Spleen (tissue), 11 donors: ENCODE data around the gene HS3ST3B1. TPM values are rescaled to one million over a fixed set of nuclear protein-coding genes. Genes with fewer than 3 reads are reported as not detected.

Source experiments
- DNase-seq: peaks from one replicate; pipeline ENCODE4 v3.0.0-alpha.2; 2020
- H3K27ac ChIP-seq, 8 donors: fragments of 200-600 bp; sonication (generic) in 7 of 8; 1 replicate in 4 of 8; 2 replicates in 4 of 8; pipeline versions ENCODE4 v1.5.0 to v1.8.0; 2016 to 2021; ENCODE audit warnings: inconsistent platforms in 4 of 8, mild to moderate bottlenecking in 4 of 8, moderate library complexity in 1 of 8
- H3K27me3 ChIP-seq, 7 donors: fragments of 200-600 bp; sonication (generic) in 6 of 7; replicated peaks in 1 of 7; 1 replicate in 4 of 7; 2 replicates in 3 of 7; pipeline versions ENCODE4 v1.5.0 to v1.8.0; 2016 to 2021; ENCODE audit warnings: inconsistent platforms in 3 of 7, mild to moderate bottlenecking in 1 of 7
- H3K36me3 ChIP-seq, 6 donors: fragments of 200-600 bp; sonication (generic) in 5 of 6; 1 replicate in 4 of 6; 2 replicates in 2 of 6; pipeline versions ENCODE4 v1.5.0 to v1.8.0; 2016 to 2021; ENCODE audit warnings: inconsistent platforms in 2 of 6
- H3K4me1 ChIP-seq, 6 donors: fragments of 200-600 bp; sonication (generic) in 5 of 6; 1 replicate in 3 of 6; 2 replicates in 3 of 6; pipeline versions ENCODE4 v1.5.0 to v1.8.0; 2016 to 2021; ENCODE audit warnings: inconsistent platforms in 3 of 6
- H3K4me3 ChIP-seq, 8 donors: fragments of 200-600 bp; sonication (generic) in 7 of 8; 1 replicate in 4 of 8; 2 replicates in 4 of 8; pipeline versions ENCODE4 v1.5.0 to v1.8.0; 2016 to 2021; ENCODE audit warnings: inconsistent platforms in 4 of 8, mild to moderate bottlenecking in 4 of 8, moderate library complexity in 2 of 8
- H3K9me3 ChIP-seq, 8 donors: fragments of 200-600 bp; sonication (generic) in 7 of 8; 1 replicate in 4 of 8; 2 replicates in 4 of 8; pipeline versions ENCODE4 v1.5.0 to v1.8.0; 2016 to 2021; ENCODE audit warnings: inconsistent platforms in 4 of 8
- POLR2A ChIP-seq, 3 donors: fragments of 450-650 bp; IDR thresholded peaks; one replicate each; pipeline ENCODE4 v1.5.1; 2017; ENCODE audit warnings: antibody characterized with exemption in 3 of 3, mild to moderate bottlenecking in 1 of 3
- POLR2AphosphoS5 ChIP-seq, 3 donors: sonication (generic); formaldehyde crosslinking; IDR thresholded peaks; one replicate each; pipeline ENCODE4 v1.5.1; 2017; ENCODE audit warnings: antibody characterized with exemption in 3 of 3
- WGBS, 5 donors: extraction: QIAGEN DNeasy Blood & Tissue Kit in 3 of 5; methylation state at CpG; one replicate each; pipeline versions ENCODE4 v1.1.5 to v1.1.7; 2013 to 2018; 5-methylcytosine and 5-hydroxymethylcytosine counted together
- intact Hi-C: fragments of 100-400 bp; cut with DNase I; formaldehyde crosslinking; loops from one replicate; pipeline ENCODE4 v1.15.0; 2023; ENCODE audit warnings: low total_unique reads
- polyA plus RNA-seq, 3 donors: library from polyadenylated mRNA; stranded (reverse); fragments of 200-250 nt; gene quantifications; one replicate each; pipeline ENCODE4 v1.2.1, GENCODE V29; 2013
- total RNA-seq, 7 donors: library from RNA; depleted of rRNA in 3 of 7; stranded (reverse); fragments of >200 nt in 3 of 7; fragmentation: NEBNext Ultra II Directional in 4 of 7; extraction: Animal tissue kit (Norgen Biotek cat#: 25700) in 4 of 7; gene quantifications; one replicate each; pipeline versions ENCODE4 v1.1.0 to v1.2.1, GENCODE V29; 2016 to 2021
- TF ChIP-seq, protein P1 (sequence below), 11 experiments: fragments of 200-600 bp in 7 of 11; fragments of 450-650 bp in 4 of 11; sonication (generic) in 4 of 11; IDR thresholded peaks in 8 of 11; conservative IDR thresholded peaks in 3 of 11; 1 replicate in 7 of 11; 2 replicates in 4 of 11; pipeline versions ENCODE4 v1.4.0 to v1.8.0; 2016 to 2021; ENCODE audit warnings: antibody characterized with exemption in 11 of 11, inconsistent platforms in 4 of 11, mild to moderate bottlenecking in 1 of 11
- donor health status: healthy with polysubstance abuse.
- donor health status: DM: no; HTN: no; CAD: no; lungs with moderate emphysema.
- donor health status: DM: no; HTN: no; CAD: no.
- donor health status: Bipolar disorder and iron deficiency.
- donor health status: healthy.
- donor health status: DM: no; HTN: no; CAD: no.
- donor health status: DM: yes; HTN: yes; CAD: no.

The HS3ST3B1 gene
- total and polyA plus RNA-seq, 10 donors, result 1.3 to 17.9 (median 11.4) TPM

DNA sequence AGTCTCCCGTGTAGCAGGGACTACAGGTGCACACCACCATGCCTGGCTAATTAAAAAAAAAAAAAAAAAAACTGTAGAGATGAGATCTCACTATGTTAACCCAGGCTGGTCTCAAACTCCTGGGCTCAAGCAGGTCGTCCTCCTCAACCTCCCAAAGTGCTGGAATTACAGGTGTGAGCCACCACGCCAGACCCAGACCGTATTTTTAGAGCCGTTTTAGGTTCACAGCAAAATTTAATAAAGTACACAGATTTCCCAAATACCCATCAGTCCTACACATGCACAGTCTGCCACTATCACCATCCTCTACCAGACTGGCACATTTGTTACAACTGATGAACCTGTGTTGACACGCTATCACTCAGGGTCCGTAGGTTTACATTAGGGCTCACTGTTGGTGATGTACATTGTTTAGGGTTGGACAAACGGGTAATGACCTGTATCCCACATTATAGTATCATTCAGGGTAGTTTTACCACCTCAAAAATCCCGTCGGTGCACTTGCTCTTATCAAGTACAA, 10.4 kb downstream of the HS3ST3B1 start:
- Histone ChIP-seq H3K27me3 (peaks cover 0 to 14% (median 11%) of the 10 kb centered on the region in 7 donors), H3K9me3 (no peaks in the 10 kb centered on the region), H3K4me1 (peaks cover 21 to 73% (median 44%) of the 10 kb centered on the region in 6 donors), H3K36me3 (peaks cover 0 to 12% (median 0%) of the 10 kb centered on the region in 6 donors), H3K27ac (peak overlapping the region in 5 of 8 donors; percentile 5 to 80 (median 78)), H3K4me3 (no peak overlapping the region)
- WGBS, 5 donors, result 80 to 91% (median 83%) methylated on average over 10 of the region's 10 CpGs
- intact Hi-C loops, result no loop called here
- DNase-seq, result no peak
- TF ChIP-seq POLR2AphosphoS5 (IDR thresholded peaks at IDR 0.05), result no peak
- no peak for TF ChIP-seq POLR2A (IDR thresholded peaks at IDR 0.05)
- TF ChIP-seq, protein P1, sequence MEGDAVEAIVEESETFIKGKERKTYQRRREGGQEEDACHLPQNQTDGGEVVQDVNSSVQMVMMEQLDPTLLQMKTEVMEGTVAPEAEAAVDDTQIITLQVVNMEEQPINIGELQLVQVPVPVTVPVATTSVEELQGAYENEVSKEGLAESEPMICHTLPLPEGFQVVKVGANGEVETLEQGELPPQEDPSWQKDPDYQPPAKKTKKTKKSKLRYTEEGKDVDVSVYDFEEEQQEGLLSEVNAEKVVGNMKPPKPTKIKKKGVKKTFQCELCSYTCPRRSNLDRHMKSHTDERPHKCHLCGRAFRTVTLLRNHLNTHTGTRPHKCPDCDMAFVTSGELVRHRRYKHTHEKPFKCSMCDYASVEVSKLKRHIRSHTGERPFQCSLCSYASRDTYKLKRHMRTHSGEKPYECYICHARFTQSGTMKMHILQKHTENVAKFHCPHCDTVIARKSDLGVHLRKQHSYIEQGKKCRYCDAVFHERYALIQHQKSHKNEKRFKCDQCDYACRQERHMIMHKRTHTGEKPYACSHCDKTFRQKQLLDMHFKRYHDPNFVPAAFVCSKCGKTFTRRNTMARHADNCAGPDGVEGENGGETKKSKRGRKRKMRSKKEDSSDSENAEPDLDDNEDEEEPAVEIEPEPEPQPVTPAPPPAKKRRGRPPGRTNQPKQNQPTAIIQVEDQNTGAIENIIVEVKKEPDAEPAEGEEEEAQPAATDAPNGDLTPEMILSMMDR (IDR thresholded peaks at IDR 0.05 in 8 of 11, conservative IDR thresholded peaks at IDR 0.05 in 3 of 11), result no peak

DNA sequence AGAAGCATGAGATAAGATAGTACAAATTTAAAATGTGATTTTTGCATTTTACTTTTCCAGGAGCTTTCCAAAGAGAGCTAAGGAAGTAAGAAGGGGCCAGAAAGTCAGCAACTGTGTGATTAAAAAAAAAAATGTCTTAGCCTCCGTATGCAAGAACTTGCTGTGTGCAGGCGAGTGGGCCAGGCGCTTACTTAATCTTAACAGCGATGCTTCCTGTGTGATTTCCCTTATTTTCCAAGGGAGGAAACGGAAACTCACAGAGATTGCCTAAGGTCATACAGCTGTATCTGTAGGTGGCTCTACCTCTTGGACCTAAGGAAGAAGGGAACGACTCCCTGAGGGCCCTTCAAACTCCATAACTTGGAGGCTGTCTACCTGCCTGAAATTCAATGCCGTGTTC, 11.1 kb downstream of the HS3ST3B1 start:
- WGBS, 5 donors, result 31 to 44% (median 34%) methylated on average over 7 of the region's 7 CpGs
- peaks cover 0 to 14% (median 11%) of the 10 kb centered on the region in 7 donors for H3K27me3 ChIP-seq
- H3K4me1 ChIP-seq, result peaks cover 20 to 73% (median 47%) of the 10 kb centered on the region in 6 donors
- intact Hi-C loops, result no loop called here
- H3K4me3 ChIP-seq, result no peak overlapping the region
- peaks cover 0 to 12% (median 0%) of the 10 kb centered on the region in 6 donors for H3K36me3 ChIP-seq
- no peak for DNase-seq
- H3K27ac ChIP-seq, result peak overlapping the region in 3 of 8 donors; percentile 1 to 80 (median 73)
- no peaks in the 10 kb centered on the region for H3K9me3 ChIP-seq
- no peak for TF ChIP-seq POLR2AphosphoS5 (IDR thresholded peaks at IDR 0.05)
- TF ChIP-seq, protein P1 (IDR thresholded peaks at IDR 0.05 in 8 of 11, conservative IDR thresholded peaks at IDR 0.05 in 3 of 11), result no peak
- no peak for TF ChIP-seq POLR2A (IDR thresholded peaks at IDR 0.05)

DNA sequence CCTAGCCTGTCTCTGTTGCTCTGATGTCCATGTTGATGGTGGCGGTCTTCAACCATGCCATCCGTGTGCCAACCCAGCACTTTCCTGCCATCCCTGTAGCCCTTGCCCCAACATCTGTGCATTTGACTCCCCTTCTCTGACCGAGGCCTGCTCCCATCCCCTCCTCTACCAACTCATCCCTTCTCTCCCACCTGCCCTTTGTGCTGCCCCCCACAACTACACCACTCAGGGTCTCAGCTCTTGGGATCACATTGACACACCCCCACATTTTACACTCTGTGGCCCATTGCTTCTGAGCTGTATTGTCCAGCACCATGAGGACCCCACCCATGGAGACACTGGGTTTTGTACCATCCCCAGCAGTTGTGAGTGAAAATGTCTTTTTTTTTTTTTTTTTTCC, 11.6 kb downstream of the HS3ST3B1 start:
- WGBS, 5 donors, result 92 to 96% (median 93%) methylated on average over 3 of the region's 3 CpGs
- intact Hi-C loops, result no loop called here

More for the DNA sequence above, 11.6 kb downstream of the HS3ST3B1 start:
- TF ChIP-seq, protein P1 (IDR thresholded peaks at IDR 0.05 in 8 of 11, conservative IDR thresholded peaks at IDR 0.05 in 3 of 11), result no peak
- TF ChIP-seq POLR2A (IDR thresholded peaks at IDR 0.05) (no peak), POLR2AphosphoS5 (IDR thresholded peaks at IDR 0.05) (no peak)
- no peak for DNase-seq
- Histone ChIP-seq H3K4me1 (peaks cover 20 to 75% (median 45%) of the 10 kb centered on the region in 6 donors), H3K27me3 (peaks cover 0 to 14% (median 11%) of the 10 kb centered on the region in 7 donors), H3K4me3 (no peak overlapping the region), H3K27ac (peak overlapping the region in 2 of 8 donors; percentile 73 to 80), H3K36me3 (peaks cover 0 to 12% (median 0%) of the 10 kb centered on the region in 6 donors), H3K9me3 (no peaks in the 10 kb centered on the region)
